Embryonic facial prominence (tissue), 1 donor: ENCODE measurements around the gene SND1.

ENCODE experiments used
- DNase-seq: peaks from one replicate; pipeline ENCODE4 v3.0.0-alpha.2; 2016; ENCODE audit errors: extremely low spot score

Gene SND1

GRCh38 chr7:127799535-127800305, 147.7 kb downstream of the SND1 start:
- DNase-seq, result no peak

GRCh38 chr7:127802845-127803244, 150.9 kb downstream of the SND1 start:
- DNase-seq, result no peak

DNA sequence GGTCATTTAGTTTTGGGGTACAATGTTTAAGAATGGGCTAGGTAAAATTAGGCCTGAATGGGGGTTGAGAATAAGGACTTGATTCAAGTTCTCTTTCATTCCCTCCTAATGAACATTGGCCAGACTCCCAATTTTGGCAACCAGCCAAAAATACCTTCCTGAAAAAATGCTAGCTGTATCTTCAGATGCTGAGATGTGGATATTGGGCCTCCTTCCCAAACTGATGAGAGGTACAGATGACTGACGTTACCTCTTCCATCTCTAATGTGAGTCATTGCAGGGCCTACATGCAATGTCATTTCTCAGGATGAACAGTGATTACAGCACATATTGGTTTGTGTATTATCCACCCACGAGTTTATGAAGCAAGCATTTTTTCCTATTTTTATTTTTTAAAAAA, 151.6 kb downstream of the SND1 start:
- DNase-seq, result no peak

DNA sequence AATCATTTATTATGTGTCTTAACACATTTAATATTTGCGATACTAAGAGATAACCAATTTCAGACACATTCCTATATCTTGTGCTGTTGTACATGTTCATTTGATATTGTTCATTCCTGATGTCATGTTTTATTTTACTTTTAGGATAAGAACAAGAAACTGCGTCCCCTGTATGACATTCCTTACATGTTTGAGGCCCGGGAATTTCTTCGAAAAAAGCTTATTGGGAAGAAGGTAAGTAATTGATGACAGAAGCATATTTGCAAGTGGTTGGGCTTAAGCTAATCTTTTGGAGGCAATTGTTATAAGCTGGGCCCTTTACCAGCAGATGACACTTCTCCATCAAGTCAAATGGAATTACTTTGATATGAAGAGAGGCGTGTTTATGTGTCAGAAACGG, 155.3 kb downstream of the SND1 start:
- no peak for DNase-seq

DNA sequence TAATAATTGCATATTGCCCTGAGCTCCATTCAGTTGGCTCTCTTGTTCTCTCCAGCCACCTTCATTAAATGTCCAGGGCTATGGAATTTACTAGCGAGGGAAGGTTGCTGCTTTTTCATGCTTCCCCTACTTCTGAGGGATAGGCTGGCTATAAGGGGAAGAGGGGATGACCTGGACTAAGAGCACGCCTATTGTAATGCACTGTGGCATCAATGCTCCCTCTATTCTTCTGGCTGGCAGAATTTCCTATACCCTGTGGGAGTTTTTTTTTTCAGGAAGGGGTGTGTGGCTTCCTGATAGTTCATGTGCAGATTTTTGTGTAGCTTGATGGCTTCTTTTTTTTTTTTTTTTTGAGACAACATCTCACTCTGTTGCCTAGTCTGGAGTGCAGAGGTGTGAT, 155.8 kb downstream of the SND1 start:
- DNase-seq, result no peak

DNA sequence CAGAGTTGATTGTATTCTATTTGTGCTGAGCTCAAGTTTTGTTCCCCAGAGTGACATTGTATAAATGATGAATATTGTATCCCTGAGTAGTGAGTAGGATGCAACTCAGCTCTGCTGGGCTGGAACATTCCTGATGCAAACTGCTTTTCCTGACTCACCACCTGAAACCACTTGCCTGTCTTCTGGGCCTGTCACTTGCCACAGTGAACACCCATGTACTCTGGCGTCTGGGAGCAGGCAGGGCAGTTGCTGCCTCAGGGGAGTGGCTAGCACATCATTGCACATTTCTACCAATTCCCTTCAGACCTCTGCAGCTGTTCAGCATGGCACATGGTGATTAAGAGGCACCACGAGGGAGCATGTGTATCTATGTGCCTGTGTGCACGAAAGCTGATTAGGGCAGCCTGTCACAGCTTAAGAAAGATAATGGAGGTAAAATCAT, 157.3 kb downstream of the SND1 start:
- no peak for DNase-seq

- DNase-seq, result no peak
Observed at GRCh38 chr7:127810113-127810512, 158.1 kb downstream of the SND1 start.

- no peak for DNase-seq
Observed at GRCh38 chr7:127810696-127811660, 159.0 kb downstream of the SND1 start.

DNA sequence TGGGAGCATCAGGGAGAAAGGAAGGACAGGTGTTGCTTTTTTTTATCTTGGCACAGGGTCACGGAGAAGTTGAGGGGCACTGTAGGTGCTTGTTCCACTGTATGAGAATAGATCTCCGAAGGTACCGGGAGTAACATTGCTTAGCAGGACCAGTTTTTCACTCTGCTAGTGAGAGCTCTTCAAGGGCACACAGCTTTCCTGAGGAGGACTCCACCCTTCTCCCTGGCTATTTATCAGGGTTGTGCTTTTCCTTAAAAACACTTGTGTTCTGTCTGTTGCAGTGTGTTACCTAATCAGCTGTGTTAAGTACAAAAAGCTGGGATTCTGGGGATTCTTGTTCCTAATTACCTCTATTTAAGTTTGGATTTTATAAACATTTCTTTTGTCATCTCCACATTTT, 160.5 kb downstream of the SND1 start:
- DNase-seq, result no peak

DNA sequence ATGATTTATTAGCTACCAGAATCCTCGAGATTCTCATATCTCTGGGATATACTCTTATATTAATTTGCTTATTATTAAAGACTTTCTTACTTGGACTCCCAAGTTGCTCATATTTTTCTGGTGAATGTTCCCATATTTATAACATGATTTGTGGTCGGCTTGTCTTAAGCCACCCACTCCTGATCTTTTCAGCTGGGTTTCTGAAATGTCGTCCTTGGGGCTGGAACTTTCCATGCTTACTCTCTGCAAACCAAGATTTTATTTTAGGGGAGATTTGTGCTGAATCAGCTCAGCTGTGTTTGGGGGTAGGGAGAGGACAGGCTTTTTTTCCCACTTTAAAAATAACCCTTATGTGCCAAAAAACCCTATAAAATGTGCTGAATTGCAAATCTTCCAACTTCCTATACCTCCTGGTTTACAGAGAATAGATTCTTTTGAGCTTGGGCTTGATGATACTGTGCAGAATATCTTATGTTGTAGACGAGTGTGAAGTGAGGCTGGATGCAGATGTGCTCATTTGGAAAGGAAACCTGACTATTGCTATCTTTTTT, 162.1 kb downstream of the SND1 start:
- DNase-seq, result no peak

- DNase-seq, result no peak
Observed at GRCh38 chr7:127815631-127816145, 163.7 kb downstream of the SND1 start.

GRCh38 chr7:127816354-127817190, 164.6 kb downstream of the SND1 start:
- DNase-seq, result no peak

- no peak for DNase-seq
Observed at GRCh38 chr7:127817466-127817865, 165.5 kb downstream of the SND1 start.

- no peak for DNase-seq
Observed at GRCh38 chr7:127818306-127818705, 166.3 kb downstream of the SND1 start.

GRCh38 chr7:127819975-127820731, 168.2 kb downstream of the SND1 start:
- DNase-seq, result no peak

DNA sequence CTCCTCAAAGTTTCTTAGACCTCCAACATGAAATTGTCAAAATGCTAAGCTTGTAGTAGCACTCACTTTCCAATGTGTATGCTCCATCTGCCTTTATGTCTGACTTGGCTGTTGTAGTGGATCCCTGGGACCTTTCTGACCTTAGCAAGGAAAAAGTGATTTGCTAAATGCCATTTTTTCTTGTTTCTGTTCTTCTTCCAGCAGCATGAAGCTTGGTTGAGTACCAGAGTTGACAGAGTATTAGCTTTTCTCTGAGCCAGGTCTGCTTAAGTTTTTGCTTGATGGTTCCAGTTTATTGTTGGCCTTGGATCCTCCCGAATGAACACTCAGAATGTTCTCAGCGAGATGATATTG, 168.7 kb downstream of the SND1 start:
- DNase-seq, result no peak

- DNase-seq, result no peak
Observed at GRCh38 chr7:127821146-127821545, 169.2 kb downstream of the SND1 start.

GRCh38 chr7:127822822-127823508, 171.0 kb downstream of the SND1 start:
- DNase-seq, result no peak

- no peak for DNase-seq
Observed at GRCh38 chr7:127824682-127825081, 172.7 kb downstream of the SND1 start.

- no peak for DNase-seq
Observed at GRCh38 chr7:127828843-127829500, 177.0 kb downstream of the SND1 start.
